ELF-1 (cell line): ENCODE measurements around the gene PHTF2.

Source experiments
- DNase-seq: peaks from one replicate; pipeline ENCODE4 v3.0.0-alpha.2; 2016; ENCODE audit warnings: low read depth, low spot score

The PHTF2 gene

DNA sequence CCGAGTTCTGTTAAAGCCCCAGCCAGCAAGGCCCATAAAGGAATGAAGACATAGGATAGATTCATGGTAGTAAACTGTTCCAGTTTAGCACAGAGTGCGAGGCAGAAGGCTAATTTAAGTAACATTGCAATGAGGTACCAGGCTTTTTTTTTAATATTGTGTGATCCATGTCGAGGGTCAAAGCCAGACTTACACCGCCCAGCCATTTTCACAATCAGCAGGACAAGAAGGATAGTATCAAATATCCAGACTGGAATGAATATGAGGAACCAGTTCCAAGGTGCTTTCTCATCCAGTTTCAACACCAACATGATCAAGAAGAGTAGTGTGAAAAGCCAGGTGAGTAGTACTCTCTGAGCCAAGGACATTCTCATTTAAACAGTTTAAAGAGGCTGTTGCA lies 4.6 kb upstream of the PHTF2 start:
- DNase-seq = no peak

DNA sequence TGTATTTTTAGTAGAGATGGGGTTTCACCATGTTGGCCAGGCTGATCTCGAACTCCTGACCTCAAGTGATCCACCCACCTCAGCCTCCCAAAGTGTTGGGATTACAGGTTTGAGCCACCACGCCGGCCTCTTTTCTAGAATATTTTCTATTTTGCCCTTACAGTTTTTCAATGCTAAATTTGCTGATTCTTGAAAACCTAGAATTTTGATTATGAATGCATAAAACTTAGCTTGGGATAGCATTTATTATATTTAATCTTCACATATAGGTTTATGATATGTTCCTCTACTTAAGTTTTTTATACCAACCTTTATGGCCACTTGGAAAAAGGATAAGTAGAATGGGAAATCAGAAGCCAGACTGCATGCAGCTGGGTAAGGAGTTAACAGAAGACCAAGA lies 2.5 kb upstream of the PHTF2 start:
- DNase-seq = no peak

- DNase-seq = no peak
These were observed 1.6 kb upstream of the PHTF2 start for GRCh38 chr7:77796960-77797359.

- no peak for DNase-seq
These were observed 709 bp upstream of the PHTF2 start for GRCh38 chr7:77797734-77798393.

DNA sequence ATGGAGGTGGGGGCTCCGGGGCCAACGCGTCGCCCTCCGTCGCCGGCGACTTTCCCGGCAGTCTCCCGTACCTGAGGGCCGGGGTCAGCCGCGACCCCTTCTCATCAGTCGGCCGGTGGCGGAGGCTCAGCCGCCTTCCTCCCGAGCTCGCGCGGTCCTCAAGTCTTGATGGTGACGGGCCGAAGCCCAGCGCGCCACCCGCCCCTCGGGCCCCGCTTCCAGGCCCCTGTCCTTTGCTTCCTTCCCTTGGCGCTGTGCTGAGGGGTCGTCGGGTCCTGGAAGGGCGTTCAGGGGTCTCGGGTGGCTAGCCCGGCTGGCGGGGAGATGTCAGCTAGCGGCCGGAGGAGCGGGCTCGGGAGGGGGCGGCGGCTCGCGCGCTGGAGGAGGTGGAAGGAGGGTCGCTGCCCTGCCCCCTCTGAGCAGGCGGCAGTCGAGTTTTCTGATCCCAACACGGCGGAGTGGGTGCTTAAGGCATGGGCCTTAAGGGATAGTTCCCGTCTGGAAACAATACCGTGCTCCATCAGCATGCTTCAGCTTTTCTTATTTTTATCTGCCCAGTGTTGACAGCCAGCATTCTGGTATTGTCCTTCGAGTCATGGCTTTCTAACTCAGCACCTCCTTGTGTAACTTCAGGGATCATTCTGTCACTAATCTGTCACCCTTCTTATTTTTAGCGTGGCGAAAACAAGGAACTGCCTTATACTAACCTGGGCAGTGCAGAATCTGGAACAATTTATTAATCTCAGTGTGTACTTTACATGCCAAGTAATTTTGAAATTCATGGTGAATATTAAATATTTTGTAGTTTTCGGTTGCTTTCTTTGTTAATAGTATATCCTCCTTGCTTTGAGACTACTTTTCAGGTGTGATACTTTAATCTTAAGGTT lies 748 bp downstream of the PHTF2 start:
- peak; percentile 79 for DNase-seq

DNA sequence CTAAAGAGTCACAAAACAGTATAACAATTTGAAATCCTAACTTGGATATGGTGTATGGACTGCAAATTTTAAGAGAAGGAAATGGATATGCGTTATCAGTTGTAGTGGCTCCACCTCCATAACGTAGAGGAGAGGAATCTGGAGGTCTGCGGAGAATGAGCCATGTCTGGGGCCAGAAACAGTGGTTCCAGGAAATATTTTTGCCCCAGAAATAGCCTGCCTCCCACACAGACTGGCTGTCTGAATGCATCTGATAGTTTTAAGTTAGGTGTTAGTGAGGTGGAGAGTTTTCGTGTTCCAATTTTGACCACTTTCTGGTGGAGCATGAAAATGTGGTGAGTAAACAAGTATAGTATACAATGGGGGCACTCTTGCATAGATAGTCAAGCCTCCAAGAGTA lies 1.6 kb downstream of the PHTF2 start:
- no peak for DNase-seq

- no peak for DNase-seq
These were observed 2.2 kb downstream of the PHTF2 start for GRCh38 chr7:77800730-77801129.

DNA sequence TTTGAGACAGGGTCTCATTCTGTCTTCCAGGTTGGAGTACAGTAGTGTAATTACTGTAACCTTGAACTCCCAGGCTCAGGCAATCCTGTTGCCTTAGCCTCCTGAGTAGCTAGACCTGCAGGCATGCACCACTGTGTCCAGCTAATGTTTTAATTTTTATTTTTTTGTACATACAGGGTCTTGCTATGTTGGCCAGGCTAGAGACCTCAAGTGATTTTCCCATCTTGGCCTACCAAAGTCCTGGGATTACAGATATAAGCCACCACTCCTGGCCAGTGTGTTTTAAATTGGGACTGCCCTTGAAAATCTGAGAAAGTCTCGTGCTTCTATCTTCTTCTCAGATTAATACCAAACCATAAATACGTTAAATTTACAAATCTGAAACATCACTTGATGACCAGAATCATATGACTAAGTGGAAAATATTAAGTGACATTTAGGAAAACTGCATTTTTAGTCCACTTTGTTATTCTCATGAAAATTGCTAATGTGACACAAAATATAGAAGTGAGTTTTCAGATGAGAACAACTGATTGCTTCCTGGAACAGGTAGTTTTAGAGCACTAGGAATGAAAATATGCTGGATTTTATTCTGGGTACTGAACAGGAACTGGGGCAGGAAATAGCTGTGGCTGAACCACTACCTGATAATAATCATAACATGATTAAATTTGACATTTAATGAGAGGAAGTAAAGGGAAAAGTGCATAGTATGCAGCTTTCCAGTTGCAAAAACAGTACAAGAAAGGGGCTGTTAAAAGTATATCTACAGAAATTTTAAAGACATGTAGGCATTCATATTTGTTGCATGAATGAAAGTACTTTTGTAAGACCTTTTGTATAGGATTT lies 4.2 kb downstream of the PHTF2 start:
- DNase-seq = no peak

DNA sequence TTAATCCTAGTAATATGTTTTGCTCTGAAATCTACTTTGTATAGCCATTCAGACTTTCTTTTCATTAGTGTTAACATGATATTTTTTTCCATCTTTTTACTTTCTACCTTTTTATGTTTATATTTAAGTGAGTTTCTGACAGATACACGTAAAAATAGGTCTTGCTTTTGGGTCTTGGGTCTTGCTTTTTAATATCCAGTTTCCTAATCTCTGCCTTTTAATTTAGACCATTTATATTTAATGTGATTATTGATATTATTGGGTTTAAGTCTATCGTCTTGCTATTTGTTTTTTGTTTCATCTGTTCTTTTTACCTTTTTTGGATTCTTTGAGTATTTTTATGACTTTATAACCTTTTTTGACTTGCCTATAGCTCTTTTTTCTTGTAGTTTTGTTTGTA lies 7.9 kb downstream of the PHTF2 start:
- no peak for DNase-seq

- DNase-seq = no peak
These were observed 9.9 kb downstream of the PHTF2 start for GRCh38 chr7:77808517-77808916.

DNA sequence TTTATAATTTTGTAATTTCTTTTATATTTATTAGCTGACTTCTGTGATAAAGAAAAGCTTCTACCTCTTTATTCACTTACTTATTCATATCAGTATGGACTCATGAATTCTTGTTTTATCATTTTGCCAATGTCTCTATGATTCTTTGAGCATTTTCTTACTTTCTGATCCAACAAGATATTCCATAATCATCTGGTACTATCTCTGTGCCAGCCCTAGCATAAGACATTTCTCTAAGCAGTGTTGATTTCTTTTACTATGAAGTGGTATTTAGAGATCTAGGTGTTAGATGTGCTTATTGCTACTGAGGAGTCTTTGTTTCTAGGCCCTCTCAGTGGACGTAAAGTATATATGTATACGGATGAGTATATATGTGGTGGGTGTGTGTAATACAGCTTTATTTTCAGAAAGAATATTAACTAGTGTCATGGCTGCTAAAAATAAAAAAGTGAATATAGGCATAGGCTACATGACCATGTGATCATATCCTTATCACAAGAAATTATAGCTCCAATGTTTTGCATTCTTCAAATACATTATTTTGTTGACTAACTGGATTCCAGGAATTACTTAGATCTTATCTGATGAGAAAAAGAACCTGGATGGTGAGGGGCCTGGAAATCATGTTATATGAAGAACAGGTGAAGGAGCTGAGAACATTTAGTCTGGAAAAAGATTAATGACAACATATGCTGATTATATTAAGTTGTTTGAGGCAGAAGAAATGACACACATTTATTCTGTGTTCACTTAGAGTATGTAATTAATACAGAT lies 13.1 kb downstream of the PHTF2 start:
- no peak for DNase-seq

- no peak for DNase-seq
These were observed 13.7 kb downstream of the PHTF2 start for GRCh38 chr7:77812290-77812685.

GRCh38 chr7:77813180-77813579 lies 14.6 kb downstream of the PHTF2 start:
- DNase-seq = no peak

- no peak for DNase-seq
These were observed 20.4 kb downstream of the PHTF2 start for GRCh38 chr7:77819021-77819420.

GRCh38 chr7:77820967-77821366 lies 22.4 kb downstream of the PHTF2 start:
- no peak for DNase-seq

DNA sequence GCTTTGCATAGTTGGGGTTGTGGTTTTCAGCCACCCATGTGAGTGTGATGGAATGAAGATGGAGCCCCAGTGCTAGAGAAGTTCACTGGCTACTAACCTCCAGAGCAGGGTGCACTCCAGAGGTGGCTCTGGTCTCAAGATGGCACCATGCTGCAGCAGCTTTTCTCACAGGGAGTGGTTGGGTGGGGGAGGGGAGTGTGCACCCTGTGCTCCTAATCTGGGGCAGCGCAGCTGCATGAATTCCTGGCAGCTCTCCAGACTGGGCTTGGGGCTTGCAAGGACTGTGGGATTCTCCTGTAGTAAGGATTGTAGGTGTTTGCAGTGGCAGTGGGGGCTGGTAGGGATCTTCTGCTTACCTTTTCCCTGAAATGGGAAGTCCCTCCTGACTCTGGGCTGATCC lies 23.7 kb downstream of the PHTF2 start:
- no peak for DNase-seq

- DNase-seq = no peak
These were observed 25.2 kb downstream of the PHTF2 start for GRCh38 chr7:77823787-77824186.

DNA sequence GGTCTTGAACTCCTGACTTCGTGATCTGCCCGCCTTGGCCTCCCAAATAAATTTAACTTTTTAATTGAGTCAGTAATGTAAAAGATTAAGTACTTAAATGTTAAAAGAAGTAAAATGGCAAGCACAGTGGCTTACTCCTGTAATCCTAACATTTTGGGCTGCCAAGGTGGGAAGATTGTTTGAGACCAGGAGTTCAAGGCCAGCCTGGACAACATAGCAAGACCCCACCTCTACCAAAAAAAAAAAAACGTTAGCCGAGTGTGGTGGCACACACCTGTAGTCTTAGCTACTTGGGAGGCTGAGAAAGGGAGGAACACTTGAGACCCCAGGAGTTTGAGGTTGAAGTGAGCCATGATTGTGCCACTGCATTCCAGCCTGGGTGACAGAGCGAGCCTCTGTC lies 26.1 kb downstream of the PHTF2 start:
- no peak for DNase-seq

DNA sequence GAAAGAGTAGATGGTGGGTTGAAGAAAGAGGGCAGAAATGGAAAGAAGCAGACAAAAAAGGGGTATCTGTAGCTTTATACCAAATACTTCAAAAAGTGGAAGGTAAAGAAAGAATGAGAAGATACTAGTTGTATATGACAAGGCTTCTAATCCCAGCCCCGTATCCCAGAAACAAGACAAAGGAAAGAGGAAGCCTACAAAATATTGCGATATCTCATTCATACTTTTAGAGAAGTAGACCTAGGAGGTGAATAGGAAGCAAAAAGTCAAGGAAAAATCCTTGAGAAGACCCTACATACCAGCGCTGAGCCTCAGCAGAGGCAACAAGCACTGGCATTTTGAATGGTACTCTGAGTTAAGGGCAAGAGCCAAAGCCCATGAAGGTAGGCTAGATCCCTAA lies 26.6 kb downstream of the PHTF2 start:
- no peak for DNase-seq

DNA sequence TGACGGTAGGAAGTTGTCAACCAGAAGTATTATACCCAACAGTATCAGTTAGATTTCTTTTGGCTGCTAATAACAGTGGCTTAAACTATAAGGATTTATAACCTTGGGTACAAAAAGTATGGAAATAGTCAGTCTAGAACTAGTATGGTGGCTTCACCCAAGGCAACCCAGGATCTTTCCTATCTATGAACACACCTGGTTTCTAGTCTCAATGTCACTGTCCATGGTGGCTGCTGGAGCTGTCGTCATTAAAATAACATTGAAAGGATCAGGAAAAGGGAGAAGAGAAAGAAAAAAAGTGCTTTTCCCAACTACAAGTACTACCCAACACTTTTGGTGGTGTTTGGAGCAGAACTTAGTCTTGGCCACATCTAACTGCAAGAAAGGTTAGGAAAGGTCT lies 27.7 kb downstream of the PHTF2 start:
- no peak for DNase-seq

DNA sequence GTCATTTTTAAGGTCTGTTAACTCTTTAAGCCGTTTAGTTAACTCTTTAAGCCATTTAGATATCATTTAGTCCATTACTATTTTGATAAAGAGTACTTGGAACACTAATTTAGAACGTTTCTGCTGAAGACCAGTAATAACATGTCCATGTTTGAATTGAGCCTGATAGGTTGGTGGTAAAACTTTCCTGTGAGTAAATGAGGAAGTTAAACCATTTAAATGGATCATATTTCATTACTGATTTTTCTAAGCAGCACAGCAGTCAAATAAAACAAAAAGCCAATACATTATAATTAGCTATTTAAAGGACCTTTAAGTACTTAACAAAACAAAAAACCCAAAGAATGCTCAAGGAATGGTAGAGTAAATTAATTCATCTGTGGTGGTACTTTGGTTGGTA lies 29.4 kb downstream of the PHTF2 start:
- no peak for DNase-seq
